Vagina (tissue), 2 donors: ENCODE results near the gene EDRF1. TPM values are rescaled to one million over a fixed set of nuclear protein-coding genes. Genes with fewer than 3 reads are reported as not detected.
"Not testable (repeated sequence)": the region's sequence is repeated elsewhere in the genome, so short reads cannot be mapped to it uniquely, and the experiment has no call there.

ENCODE experiments used
- DNase-seq, 2 donors: peaks; one replicate each; pipeline ENCODE4 v3.0.0-alpha.2; 2017; ENCODE audit errors: extremely low spot score in 2 of 2
- H3K27ac ChIP-seq: fragments of 200-600 bp; sonication (generic); one replicate; pipeline ENCODE4 v1.5.1; 2019
- H3K27me3 ChIP-seq: fragments of 200-600 bp; sonication (generic); one replicate; pipeline ENCODE4 v1.5.1; 2019
- H3K36me3 ChIP-seq, 2 donors: fragments of 200-600 bp; sonication (generic); one replicate each; pipeline ENCODE4 v1.5.1; 2017 to 2019
- H3K4me1 ChIP-seq: fragments of 200-600 bp; sonication (generic); one replicate; pipeline ENCODE4 v1.5.1; 2019
- H3K4me3 ChIP-seq, 2 donors: fragments of 200-600 bp; sonication (generic); 1 replicate in 1 of 2; 2 replicates in 1 of 2; pipeline ENCODE4 v1.5.1; 2016 to 2019
- H3K9me3 ChIP-seq: fragments of 200-600 bp; sonication (generic); one replicate; pipeline ENCODE4 v1.5.1; 2019
- POLR2A ChIP-seq, 2 donors: fragments of 450-650 bp; IDR thresholded peaks; one replicate each; pipeline ENCODE4 v1.6.1; 2017; ENCODE audit warnings: antibody characterized with exemption in 2 of 2, mild to moderate bottlenecking in 2 of 2, moderate library complexity in 2 of 2
- POLR2AphosphoS5 ChIP-seq, 2 donors: sonication (generic); formaldehyde crosslinking; IDR thresholded peaks; one replicate each; pipeline ENCODE4 v1.9.0; 2017; ENCODE audit warnings: antibody characterized with exemption in 2 of 2, mild to moderate bottlenecking in 2 of 2, low read depth in 1 of 2; ENCODE audit not compliant: insufficient read depth in 1 of 2
- intact Hi-C: fragments of 100-400 bp; cut with DNase I; formaldehyde crosslinking; loops from one replicate; pipeline ENCODE4 v1.15.1; 2023
- total RNA-seq: library from RNA; depleted of rRNA; stranded (reverse); fragments of >200 nt; gene quantifications from one replicate; pipeline ENCODE4 v1.2.3, GENCODE V29; 2016
- TF ChIP-seq, protein P1 (sequence below), 3 experiments: fragments of 450-650 bp in 2 of 3; fragments of 200-600 bp in 1 of 3; sonication (generic) in 1 of 3; IDR thresholded peaks; one replicate each; pipeline ENCODE4 v1.5.1; 2017 to 2019; ENCODE audit warnings: antibody characterized with exemption in 3 of 3, mild to moderate bottlenecking in 2 of 3, moderate library complexity in 2 of 3

Gene EDRF1
- total RNA-seq, 1 donor from 2014 or later = 16.5 TPM

DNA sequence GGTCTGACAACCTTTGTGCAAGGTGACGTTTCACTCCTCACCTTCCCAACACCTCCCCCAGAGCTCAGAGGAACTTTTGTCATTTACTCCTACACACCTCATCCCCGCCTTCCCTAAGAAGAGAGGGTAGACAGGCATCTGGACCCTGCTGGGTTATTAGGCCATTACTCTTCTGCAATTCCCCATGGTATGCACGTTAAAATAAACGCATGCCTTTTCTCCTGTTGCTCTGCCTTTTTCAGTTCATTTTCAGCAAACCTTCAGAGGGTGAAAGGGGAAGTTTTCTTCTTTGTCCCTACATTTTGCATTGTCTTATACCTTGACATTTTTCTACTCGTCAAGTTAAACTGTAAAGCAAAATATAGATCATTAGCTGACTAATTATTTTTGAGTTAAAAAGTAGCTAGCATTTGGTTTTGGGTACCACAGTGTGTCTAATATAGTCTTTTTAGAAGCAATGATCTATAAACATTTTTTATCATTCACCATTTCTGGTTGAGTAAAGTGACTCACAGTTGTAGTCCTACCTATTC lies 10.5 kb upstream of the EDRF1 start:
- intact Hi-C loops = loop anchor here (10.0 kb wide), 1 partner anchor 1706 kb away; no protein-coding TSS in a partner anchor
- Histone ChIP-seq H3K27me3 (no peaks in the 10 kb centered on the region), H3K4me1 (peaks cover 15% of the 10 kb centered on the region), H3K4me3 (no peak overlapping the region), H3K9me3 (no peaks in the 10 kb centered on the region), H3K36me3 (no peaks in the 10 kb centered on the region), H3K27ac (no peak overlapping the region)
- DNase-seq = no peak
- TF ChIP-seq POLR2AphosphoS5 (IDR thresholded peaks at IDR 0.05; ENCODE audit: insufficient read depth in 1 of 2, low read depth in 1 of 2) (no peak), POLR2A (IDR thresholded peaks at IDR 0.05) (no peak)
- TF ChIP-seq, protein P1, sequence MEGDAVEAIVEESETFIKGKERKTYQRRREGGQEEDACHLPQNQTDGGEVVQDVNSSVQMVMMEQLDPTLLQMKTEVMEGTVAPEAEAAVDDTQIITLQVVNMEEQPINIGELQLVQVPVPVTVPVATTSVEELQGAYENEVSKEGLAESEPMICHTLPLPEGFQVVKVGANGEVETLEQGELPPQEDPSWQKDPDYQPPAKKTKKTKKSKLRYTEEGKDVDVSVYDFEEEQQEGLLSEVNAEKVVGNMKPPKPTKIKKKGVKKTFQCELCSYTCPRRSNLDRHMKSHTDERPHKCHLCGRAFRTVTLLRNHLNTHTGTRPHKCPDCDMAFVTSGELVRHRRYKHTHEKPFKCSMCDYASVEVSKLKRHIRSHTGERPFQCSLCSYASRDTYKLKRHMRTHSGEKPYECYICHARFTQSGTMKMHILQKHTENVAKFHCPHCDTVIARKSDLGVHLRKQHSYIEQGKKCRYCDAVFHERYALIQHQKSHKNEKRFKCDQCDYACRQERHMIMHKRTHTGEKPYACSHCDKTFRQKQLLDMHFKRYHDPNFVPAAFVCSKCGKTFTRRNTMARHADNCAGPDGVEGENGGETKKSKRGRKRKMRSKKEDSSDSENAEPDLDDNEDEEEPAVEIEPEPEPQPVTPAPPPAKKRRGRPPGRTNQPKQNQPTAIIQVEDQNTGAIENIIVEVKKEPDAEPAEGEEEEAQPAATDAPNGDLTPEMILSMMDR (IDR thresholded peaks at IDR 0.05) = no peak

DNA sequence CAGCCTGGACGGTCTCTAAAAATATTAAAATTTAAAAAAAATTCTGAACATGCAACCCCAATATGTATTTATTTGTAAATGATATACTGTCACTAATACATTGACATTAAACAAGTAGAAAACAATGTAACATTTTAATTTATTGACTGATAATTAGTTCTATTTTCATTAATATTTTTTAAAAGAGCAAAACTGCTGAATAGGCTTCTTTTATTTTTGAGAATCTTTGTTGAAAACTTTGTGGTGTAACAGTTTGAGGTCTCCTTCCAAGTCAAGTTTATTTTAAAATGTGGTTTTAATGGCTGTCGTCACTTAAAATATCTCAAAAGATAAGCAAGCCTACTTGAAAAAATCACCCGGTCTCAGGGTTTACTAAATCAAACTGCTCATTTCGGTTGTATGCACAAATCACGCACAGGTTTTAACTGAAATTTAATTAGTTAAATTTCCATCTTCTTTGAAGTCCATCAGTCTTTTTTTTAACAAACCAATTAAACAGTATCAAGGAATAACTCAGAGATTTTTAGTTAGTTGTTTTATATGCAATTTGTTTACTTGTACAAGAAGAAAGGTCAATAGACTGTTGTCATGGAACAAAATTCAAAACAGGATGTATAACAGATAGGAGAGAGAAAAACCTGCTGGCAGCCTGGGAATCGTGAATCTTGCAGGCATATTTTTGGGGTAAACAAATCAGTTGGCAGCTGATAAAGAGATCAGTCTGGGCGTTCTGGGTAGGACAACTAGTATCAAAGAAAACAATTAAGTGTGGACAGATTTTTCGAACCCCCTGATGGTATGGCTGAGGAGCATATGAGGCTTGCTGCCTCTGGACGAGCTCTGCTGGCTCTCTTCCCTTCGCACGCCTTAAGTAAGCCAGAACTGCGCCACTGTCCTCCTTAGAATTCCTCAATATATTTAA lies 9.7 kb upstream of the EDRF1 start:
- no peak overlapping the region for H3K27ac ChIP-seq
- TF ChIP-seq POLR2AphosphoS5 (IDR thresholded peaks at IDR 0.05; ENCODE audit: insufficient read depth in 1 of 2, low read depth in 1 of 2) (no peak), POLR2A (IDR thresholded peaks at IDR 0.05) (no peak)
- TF ChIP-seq, protein P1 (IDR thresholded peaks at IDR 0.05) = no peak
- H3K4me1 ChIP-seq = peaks cover 15% of the 10 kb centered on the region
- no peaks in the 10 kb centered on the region for H3K36me3 ChIP-seq
- intact Hi-C loops = loop anchor here (10.0 kb wide), 1 partner anchor 1705 kb away; no protein-coding TSS in a partner anchor
- H3K4me3 ChIP-seq = no peak overlapping the region
- H3K27me3 ChIP-seq = no peaks in the 10 kb centered on the region
- DNase-seq = no peak
- no peaks in the 10 kb centered on the region for H3K9me3 ChIP-seq

DNA sequence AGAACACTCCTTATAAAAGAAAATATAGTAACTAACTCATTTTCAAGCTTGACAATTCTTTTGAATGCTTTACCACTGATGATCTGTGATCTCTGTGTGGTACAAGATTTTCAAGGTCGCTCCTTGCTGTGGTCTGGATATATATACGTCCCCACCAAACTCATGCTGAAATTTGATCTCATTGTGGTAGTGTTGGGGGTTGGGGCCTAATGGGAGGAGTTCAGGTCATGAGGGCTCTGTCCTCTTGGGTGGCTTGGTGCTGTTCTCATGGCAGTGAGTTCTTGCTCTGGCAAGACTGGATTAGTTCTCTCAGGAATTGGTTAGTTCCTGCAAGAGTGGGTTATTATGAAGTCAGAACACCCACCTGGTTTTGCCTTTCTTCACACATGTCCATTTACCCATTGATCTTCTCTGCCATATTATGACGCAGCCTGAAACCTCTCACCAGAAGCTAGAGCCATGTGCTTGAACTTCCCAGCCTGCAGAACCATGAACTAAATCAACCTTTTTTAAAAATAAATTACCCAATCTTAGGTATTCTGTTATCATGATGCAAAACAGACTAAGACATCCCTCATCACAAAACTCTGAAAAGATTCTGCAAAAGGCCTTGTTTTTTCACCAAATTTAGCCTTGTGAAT lies 8.3 kb upstream of the EDRF1 start:
- intact Hi-C loops = no loop called here
- no peaks in the 10 kb centered on the region for H3K36me3 ChIP-seq
- no peaks in the 10 kb centered on the region for H3K27me3 ChIP-seq
- no peak overlapping the region for H3K27ac ChIP-seq
- TF ChIP-seq, protein P1 (IDR thresholded peaks at IDR 0.05) = no peak
- TF ChIP-seq POLR2A (IDR thresholded peaks at IDR 0.05) (no peak), POLR2AphosphoS5 (IDR thresholded peaks at IDR 0.05; ENCODE audit: insufficient read depth in 1 of 2, low read depth in 1 of 2) (no peak)
- H3K4me1 ChIP-seq = peaks cover 15% of the 10 kb centered on the region
- H3K9me3 ChIP-seq = no peaks in the 10 kb centered on the region
- DNase-seq = no peak
- no peak overlapping the region for H3K4me3 ChIP-seq

DNA sequence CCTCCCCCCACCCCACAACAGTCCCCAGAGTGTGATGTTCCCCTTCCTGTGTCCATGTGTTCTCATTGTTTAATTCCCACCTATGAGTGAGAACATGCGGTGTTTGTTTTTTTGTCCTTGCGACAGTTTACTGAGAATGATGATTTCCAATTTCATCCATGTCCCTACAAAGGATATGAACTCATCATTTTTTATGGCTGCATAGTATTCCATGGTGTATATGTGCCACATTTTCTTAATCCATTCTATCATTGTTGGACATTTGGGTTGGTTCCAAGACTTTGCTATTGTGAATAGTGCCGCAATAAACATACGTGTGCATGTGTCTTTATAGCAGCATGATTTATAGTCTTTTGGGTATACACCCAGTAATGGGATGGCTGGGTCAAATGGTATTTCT lies 4.8 kb upstream of the EDRF1 start:
- H3K9me3 ChIP-seq, H3K36me3 ChIP-seq, H3K4me3 ChIP-seq, DNase-seq, H3K27ac ChIP-seq, intact Hi-C loops, H3K27me3 ChIP-seq, H3K4me1 ChIP-seq: not testable (repeated sequence)

DNA sequence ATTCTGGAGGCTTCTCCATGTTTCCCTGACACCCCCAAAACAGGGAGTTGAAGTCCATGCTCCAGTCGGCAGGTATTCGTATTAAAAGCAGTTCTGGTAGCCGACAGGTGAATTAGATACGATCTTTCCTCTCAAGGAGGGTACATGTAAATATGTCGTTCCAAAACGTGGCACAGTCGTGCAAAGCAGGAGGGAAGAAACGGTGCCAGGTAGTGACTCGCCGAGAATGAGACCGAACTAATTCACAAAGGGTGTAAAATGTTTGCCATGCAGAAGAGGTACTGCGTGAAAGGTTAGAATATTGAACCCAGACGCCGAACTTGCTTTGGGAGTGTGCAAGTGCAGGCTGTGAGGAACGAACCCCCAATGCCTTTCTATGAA lies 483 bp downstream of the EDRF1 start:
- no peaks in the 10 kb centered on the region for H3K9me3 ChIP-seq
- no peak for DNase-seq
- H3K4me3 ChIP-seq = peak overlapping the region; percentile 91 to 93
- H3K27me3 ChIP-seq = no peaks in the 10 kb centered on the region
- intact Hi-C loops = no loop called here
- H3K36me3 ChIP-seq = peaks cover 0 to 36% of the 10 kb centered on the region in 2 donors
- TF ChIP-seq, protein P1 (IDR thresholded peaks at IDR 0.05) = no peak
- TF ChIP-seq POLR2A (IDR thresholded peaks at IDR 0.05) = no peak
- no peak for TF ChIP-seq POLR2AphosphoS5 (IDR thresholded peaks at IDR 0.05; ENCODE audit: insufficient read depth in 1 of 2, low read depth in 1 of 2)
- peaks cover 22% of the 10 kb centered on the region for H3K4me1 ChIP-seq
- peak overlapping the region; percentile 93 for H3K27ac ChIP-seq
